Measurements from ENCODE around the gene C2CD4D. TPM values are rescaled to one million over a fixed set of nuclear protein-coding genes. Genes with fewer than 3 reads are reported as not detected.

Gene C2CD4D
- total RNA-seq, 4 donors from 2014 or later = 2.2 to 3.9 TPM; not detected in 2

GRCh38 chr1:151854658-151855057 is 15.0 kb upstream of the C2CD4D start:
- H3K27ac ChIP-seq = no peak overlapping the region
- H3K36me3 ChIP-seq = no peaks in the 10 kb centered on the region
- WGBS, 2 donors = 78 to 88% methylated on average over 7 of the region's 7 CpGs
- no peak for DNase-seq (ENCODE audit: low spot score in 2 of 2)
- no peaks in the 10 kb centered on the region for H3K9me3 ChIP-seq
- H3K27me3 ChIP-seq = no peaks in the 10 kb centered on the region
- H3K4me1 ChIP-seq = no peaks in the 10 kb centered on the region
- H3K4me3 ChIP-seq = no peak overlapping the region
- no peak for TF ChIP-seq POLR2A (IDR thresholded peaks at IDR 0.05)
- no peak for TF ChIP-seq EP300 (IDR thresholded peaks at IDR 0.05)
- TF ChIP-seq CTCF (IDR thresholded peaks at IDR 0.05) = no peak

GRCh38 chr1:151853411-151853943 is 13.9 kb upstream of the C2CD4D start, which contains the start of gene THEM5:
THEM5 (minus strand) TSS chr1:151853712; CDS start chr1:151853565, 147 bp downstream.
- Histone ChIP-seq H3K27me3 (no peaks in the 10 kb centered on the region), H3K36me3 (no peaks in the 10 kb centered on the region), H3K9me3 (no peaks in the 10 kb centered on the region), H3K4me3 (no peak within 1 kb of the TSS), H3K27ac (no peak within 1 kb of the TSS), H3K4me1 (no peaks in the 10 kb centered on the region)
- DNase-seq (ENCODE audit: low spot score in 2 of 2) = no peak
- WGBS, 2 donors = 60% methylated on average over 3 to 5 of the region's 5 CpGs
- TF ChIP-seq EP300 (IDR thresholded peaks at IDR 0.05) = no peak
- no peak for TF ChIP-seq POLR2A (IDR thresholded peaks at IDR 0.05)
- no peak for TF ChIP-seq CTCF (IDR thresholded peaks at IDR 0.05)

GRCh38 chr1:151852733-151853132 is 13.1 kb upstream of the C2CD4D start:
- Histone ChIP-seq H3K36me3 (no peaks in the 10 kb centered on the region), H3K27ac (no peak overlapping the region)
- WGBS, 2 donors = 88 to 100% methylated on average over 4 of the region's 4 CpGs

GRCh38 chr1:151851886-151852285 is 12.3 kb upstream of the C2CD4D start:
- Histone ChIP-seq H3K27me3 (no peaks in the 10 kb centered on the region), H3K4me1 (no peaks in the 10 kb centered on the region), H3K27ac (no peak overlapping the region), H3K9me3 (no peaks in the 10 kb centered on the region), H3K4me3 (no peak overlapping the region), H3K36me3 (peaks cover 0 to 5% (median 0%) of the 10 kb centered on the region in 3 donors)
- TF ChIP-seq CTCF (IDR thresholded peaks at IDR 0.05) = no peak
- TF ChIP-seq EP300 (IDR thresholded peaks at IDR 0.05) = no peak
- TF ChIP-seq POLR2A (IDR thresholded peaks at IDR 0.05) = no peak
- 77% methylated on average over 8 of the region's 8 CpGs for WGBS, 2 donors
- DNase-seq (ENCODE audit: low spot score in 2 of 2) = no peak

More at GRCh38 chr1:151852733-151853132, 13.1 kb upstream of the C2CD4D start:
- H3K9me3 ChIP-seq = no peaks in the 10 kb centered on the region
- DNase-seq (ENCODE audit: low spot score in 2 of 2) = no peak
- no peaks in the 10 kb centered on the region for H3K4me1 ChIP-seq
- H3K4me3 ChIP-seq = no peak overlapping the region
- no peak for TF ChIP-seq CTCF (IDR thresholded peaks at IDR 0.05)
- no peak for TF ChIP-seq EP300 (IDR thresholded peaks at IDR 0.05)
- no peak for TF ChIP-seq POLR2A (IDR thresholded peaks at IDR 0.05)
- H3K27me3 ChIP-seq = no peaks in the 10 kb centered on the region

- Histone ChIP-seq H3K36me3 (peaks cover 0 to 10% (median 0%) of the 10 kb centered on the region in 3 donors), H3K4me3 (no peak overlapping the region), H3K4me1 (no peaks in the 10 kb centered on the region), H3K27ac (no peak overlapping the region), H3K27me3 (no peaks in the 10 kb centered on the region), H3K9me3 (no peaks in the 10 kb centered on the region)
- no peak for TF ChIP-seq POLR2A (IDR thresholded peaks at IDR 0.05)
- no peak for TF ChIP-seq CTCF (IDR thresholded peaks at IDR 0.05)
- no peak for TF ChIP-seq EP300 (IDR thresholded peaks at IDR 0.05)
- DNase-seq (ENCODE audit: low spot score in 2 of 2) = no peak
These were observed 10.3 kb upstream of the C2CD4D start for GRCh38 chr1:151849871-151850270.

Measured in tibial nerve (tissue), 4 donors.